Measurements from ENCODE around the gene CDK6.

DNA sequence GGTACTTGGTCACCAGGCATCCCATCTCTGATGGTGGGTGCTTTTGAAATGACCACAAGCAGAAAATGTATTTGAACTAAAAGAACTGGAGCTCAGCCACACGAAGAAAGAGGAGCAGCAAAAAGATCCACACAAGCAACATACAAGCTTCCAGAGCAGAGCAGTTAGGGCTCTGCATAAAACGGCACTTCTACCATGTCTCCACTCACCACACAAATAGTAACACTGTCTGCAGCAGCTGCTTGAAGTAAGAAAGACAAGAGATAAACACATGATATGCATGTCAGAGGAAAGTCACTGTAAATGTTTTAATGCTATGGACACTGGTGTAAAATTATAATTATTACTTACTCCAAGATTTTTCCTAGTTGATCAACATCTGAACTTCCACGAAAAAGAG, 213.7 kb downstream of the CDK6 start:
- TF ChIP-seq GABPA (IDR thresholded peaks at IDR 0.05 in 1 of 2, conservative IDR thresholded peaks at IDR 0.05 in 1 of 2) (no peak), CTCF (IDR thresholded peaks at IDR 0.05; ENCODE audit: low read depth, low read length, missing input control) (no peak), JUND (IDR thresholded peaks at IDR 0.05) (no peak), YY1 (IDR thresholded peaks at IDR 0.05) (no peak), SP1 (IDR thresholded peaks at IDR 0.05) (no peak), TAF1 (conservative IDR thresholded peaks at IDR 0.05) (no peak), EGR1 (IDR thresholded peaks at IDR 0.05; ENCODE audit: low read depth in 2 of 2) (no peak)

Measured in liver (tissue), 3 donors.